Central memory CD8-positive, alpha-beta T cell (primary cell): ENCODE data around the gene CD300LB.
"Not testable (repeated sequence)": the region's sequence is repeated elsewhere in the genome, so short reads cannot be mapped to it uniquely, and the experiment has no call there.

Experiments
- ATAC-seq: fragments of 150-1000 bp; cut with Tn5 transposase; replicated peaks from 2 replicates; pipeline ENCODE4 v1.10.0; 2022; ENCODE audit warnings: mild to moderate bottlenecking, moderate FRiP score, moderate number of reproducible peaks; ENCODE audit not compliant: poor library complexity, severe bottlenecking; ENCODE audit errors: extremely low read depth
- DNase-seq, 2 donors: peaks; one replicate each; pipeline ENCODE4 v3.0.0; 2021; ENCODE audit warnings: low spot score in 2 of 2
- H3K27ac Mint-ChIP-seq: one replicate; pipeline ENCODE4 v1.8.0; 2022; ENCODE audit warnings: low read depth, mild to moderate bottlenecking, moderate library complexity, mixed read lengths
- H3K27me3 Mint-ChIP-seq: one replicate; pipeline ENCODE4 v1.8.0; 2022; ENCODE audit warnings: mixed read lengths
- H3K36me3 Mint-ChIP-seq: one replicate; pipeline ENCODE4 v1.8.0; 2022; ENCODE audit warnings: mild to moderate bottlenecking, moderate library complexity, mixed read lengths; ENCODE audit not compliant: insufficient read depth
- H3K4me1 Mint-ChIP-seq: one replicate; pipeline ENCODE4 v1.8.0; 2022; ENCODE audit warnings: mixed read lengths
- H3K4me3 Mint-ChIP-seq: one replicate; pipeline ENCODE4 v1.8.0; 2022; ENCODE audit warnings: mild to moderate bottlenecking, moderate library complexity, mixed read lengths
- H3K9me3 Mint-ChIP-seq: one replicate; pipeline ENCODE4 v1.8.0; 2022; ENCODE audit warnings: mixed read lengths

Gene CD300LB

DNA sequence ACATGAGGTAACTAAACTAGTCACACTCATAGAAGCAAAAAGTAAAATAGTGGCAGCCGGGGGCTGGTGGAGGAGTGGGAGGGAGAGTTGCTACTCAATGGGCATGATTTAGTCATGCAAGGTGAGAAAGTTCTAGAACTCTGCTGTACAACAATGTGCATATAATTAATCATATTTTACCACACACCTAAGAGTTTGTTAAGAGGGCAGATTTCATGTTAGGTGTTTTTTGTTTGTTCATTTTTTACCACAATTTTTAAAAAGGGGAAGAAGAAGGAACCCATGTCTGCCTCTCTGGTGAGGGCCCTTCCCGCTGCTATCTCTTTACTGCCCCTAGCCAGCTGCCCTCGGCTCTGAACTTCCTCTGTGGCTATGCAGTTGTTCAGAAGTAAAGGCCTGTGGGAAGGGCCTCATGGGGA is 11.2 kb downstream of the CD300LB start:
- peaks cover 14% of the 10 kb centered on the region for H3K4me1 Mint-ChIP-seq
- H3K36me3 Mint-ChIP-seq: peaks cover 2% of the 10 kb centered on the region
- DNase-seq: peak in 1 of 2 donors; percentile 4
- no peak overlapping the region for H3K4me3 Mint-ChIP-seq
- H3K27me3 Mint-ChIP-seq: peaks cover 67% of the 10 kb centered on the region
- no peaks in the 10 kb centered on the region for H3K9me3 Mint-ChIP-seq
- ATAC-seq: no peak
- H3K27ac Mint-ChIP-seq: no peak overlapping the region

- H3K36me3 Mint-ChIP-seq: peaks cover 14% of the 10 kb centered on the region
- not testable (repeated sequence) for DNase-seq, H3K27ac Mint-ChIP-seq, ATAC-seq, H3K4me3 Mint-ChIP-seq
- H3K9me3 Mint-ChIP-seq: peaks cover 11% of the 10 kb centered on the region
- H3K27me3 Mint-ChIP-seq: peaks cover 51% of the 10 kb centered on the region
- peaks cover 24% of the 10 kb centered on the region for H3K4me1 Mint-ChIP-seq
Measured at GRCh38 chr17:74518413-74518981, 12.8 kb downstream of the CD300LB start.

DNA sequence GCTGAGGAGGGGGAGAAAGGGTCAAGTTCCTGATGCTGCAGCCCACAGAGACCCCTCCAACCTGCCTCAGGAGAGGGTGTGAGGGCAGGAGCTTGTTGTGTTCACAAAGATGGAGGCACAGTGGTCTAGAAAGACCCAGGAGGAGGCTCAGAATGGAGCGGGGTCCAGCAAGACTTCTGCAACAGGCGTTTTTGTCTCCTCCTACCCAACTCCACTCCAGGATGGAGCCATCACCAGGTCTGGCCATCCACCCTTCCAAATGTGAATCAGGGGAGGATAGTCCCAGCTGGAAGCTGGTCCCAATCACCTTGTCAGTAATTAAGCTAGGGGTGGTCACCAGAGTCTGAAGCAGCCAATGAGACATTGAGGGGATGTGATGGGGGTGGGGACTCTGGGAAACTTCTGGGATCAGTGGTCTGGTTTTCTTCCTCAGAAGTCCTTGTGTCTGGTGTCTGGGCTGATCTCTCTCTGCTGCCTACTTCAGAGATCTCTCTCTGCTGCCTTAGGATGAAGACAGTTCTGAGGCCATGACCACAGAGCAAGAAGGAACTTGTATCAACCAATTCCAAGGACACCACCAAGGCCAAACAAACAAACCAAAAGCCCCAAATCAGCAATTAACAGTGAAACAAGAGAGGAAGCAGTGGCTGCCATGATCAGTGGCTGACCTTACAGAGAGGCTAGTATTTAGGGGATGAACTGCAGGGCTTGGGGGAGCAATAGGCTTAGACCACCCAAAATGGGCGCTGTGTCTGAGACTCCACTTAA is 14.5 kb downstream of the CD300LB start:
- peaks cover 21% of the 10 kb centered on the region for H3K4me1 Mint-ChIP-seq
- no peak overlapping the region for H3K27ac Mint-ChIP-seq
- no peak for ATAC-seq
- H3K4me3 Mint-ChIP-seq: no peak overlapping the region
- peaks cover 11% of the 10 kb centered on the region for H3K9me3 Mint-ChIP-seq
- H3K27me3 Mint-ChIP-seq: peaks cover 46% of the 10 kb centered on the region
- no peak for DNase-seq
- H3K36me3 Mint-ChIP-seq: peaks cover 16% of the 10 kb centered on the region

DNA sequence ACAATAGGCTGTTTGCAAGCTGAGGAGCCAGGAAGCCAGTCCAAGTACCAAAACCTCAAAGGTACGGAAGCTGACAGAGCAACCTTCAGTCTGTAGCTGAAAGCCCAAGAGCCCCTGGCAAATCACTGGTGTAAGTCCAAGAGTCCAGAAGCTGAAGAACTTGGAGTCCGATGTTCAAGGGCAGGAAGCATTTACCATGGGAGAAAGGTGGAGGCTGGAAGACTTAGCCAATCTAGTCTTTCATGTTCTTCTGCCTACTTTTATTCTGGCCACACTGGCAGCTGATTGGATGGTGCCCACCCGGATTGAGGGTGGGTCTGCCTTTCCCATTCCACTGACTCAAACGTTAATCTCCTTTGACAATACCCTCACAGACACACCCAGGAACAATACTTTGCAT is 15.3 kb downstream of the CD300LB start:
- no peak overlapping the region for H3K27ac Mint-ChIP-seq
- H3K4me3 Mint-ChIP-seq: no peak overlapping the region
- ATAC-seq (no peak), DNase-seq (peak in 1 of 2 donors; percentile 6)
- peaks cover 11% of the 10 kb centered on the region for H3K9me3 Mint-ChIP-seq
- H3K36me3 Mint-ChIP-seq: peaks cover 14% of the 10 kb centered on the region
- H3K27me3 Mint-ChIP-seq: peaks cover 46% of the 10 kb centered on the region
- peaks cover 13% of the 10 kb centered on the region for H3K4me1 Mint-ChIP-seq

DNA sequence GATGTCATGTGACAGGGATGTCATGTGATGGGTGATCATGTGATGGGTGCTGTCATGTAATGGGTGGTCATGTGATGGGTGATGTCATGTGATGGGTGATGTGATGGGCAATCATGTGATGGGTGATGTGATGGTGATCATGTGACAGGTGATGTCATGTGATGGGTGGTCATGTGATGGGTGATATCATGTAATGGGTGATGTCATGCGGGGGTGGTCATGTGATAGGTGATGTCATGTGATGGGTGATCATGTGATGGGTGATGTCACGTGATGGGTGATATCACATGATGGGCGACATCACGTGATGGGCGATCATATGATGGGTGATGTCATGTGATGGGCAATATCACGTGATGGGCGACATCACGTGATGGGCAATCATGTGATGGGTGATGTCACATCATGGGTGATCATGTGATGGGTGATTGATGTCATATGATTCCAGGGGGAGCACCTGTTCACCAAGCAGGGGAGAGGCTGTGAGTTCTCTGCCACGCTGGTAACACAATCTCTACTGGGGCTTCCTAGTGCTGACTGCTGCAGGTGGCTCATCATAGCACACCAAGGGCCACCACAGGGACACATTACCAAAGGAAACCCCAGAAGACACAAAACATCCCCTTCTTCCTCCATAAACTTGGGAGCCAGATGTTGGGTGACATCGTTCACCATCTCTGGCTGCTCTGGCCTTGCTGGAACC is 16.5 kb downstream of the CD300LB start:
- peaks cover 14% of the 10 kb centered on the region for H3K36me3 Mint-ChIP-seq
- peak overlapping the region; percentile 93 for H3K27ac Mint-ChIP-seq
- H3K4me3 Mint-ChIP-seq: peak overlapping the region; percentile 53
- DNase-seq (peak in 1 of 2 donors; percentile 19), ATAC-seq (no peak)
- H3K4me1 Mint-ChIP-seq: peaks cover 10% of the 10 kb centered on the region
- peaks cover 11% of the 10 kb centered on the region for H3K9me3 Mint-ChIP-seq
- H3K27me3 Mint-ChIP-seq: peaks cover 47% of the 10 kb centered on the region

DNA sequence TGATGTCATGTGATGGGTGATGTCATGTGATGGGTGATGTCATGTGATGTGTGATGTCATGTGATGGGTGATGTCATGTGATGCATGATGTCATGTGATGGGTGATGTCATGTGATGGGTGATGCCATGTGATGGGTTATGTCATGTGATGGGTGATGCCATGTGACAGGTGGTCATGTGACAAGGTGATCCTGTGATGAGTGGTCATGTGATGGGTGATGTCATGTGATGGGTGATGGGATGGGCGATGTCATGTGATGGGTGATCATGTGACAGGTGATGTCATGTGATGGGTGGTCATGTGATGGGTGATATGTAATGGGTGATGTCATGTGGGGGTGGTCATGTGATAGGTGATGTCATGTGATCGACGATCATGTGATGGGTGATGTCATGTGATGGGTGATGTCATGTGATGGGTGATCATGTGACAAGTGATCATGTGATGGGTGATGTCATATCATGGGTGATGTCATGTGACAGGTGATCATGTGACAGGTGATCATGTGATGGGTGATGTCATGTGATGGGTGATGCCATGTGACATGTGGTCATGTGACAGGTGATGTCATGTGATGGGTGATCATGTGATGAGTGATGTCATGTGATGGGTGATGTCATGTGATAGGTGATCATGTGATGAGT is 17.2 kb downstream of the CD300LB start:
- H3K27me3 Mint-ChIP-seq: peaks cover 43% of the 10 kb centered on the region
- H3K4me1 Mint-ChIP-seq: peaks cover 10% of the 10 kb centered on the region
- DNase-seq (peak; percentile 22 to 65), ATAC-seq (peak; percentile 57)
- H3K27ac Mint-ChIP-seq: peak overlapping the region; percentile 93
- H3K4me3 Mint-ChIP-seq: peak overlapping the region; percentile 53
- H3K9me3 Mint-ChIP-seq: peaks cover 11% of the 10 kb centered on the region
- peaks cover 14% of the 10 kb centered on the region for H3K36me3 Mint-ChIP-seq

DNA sequence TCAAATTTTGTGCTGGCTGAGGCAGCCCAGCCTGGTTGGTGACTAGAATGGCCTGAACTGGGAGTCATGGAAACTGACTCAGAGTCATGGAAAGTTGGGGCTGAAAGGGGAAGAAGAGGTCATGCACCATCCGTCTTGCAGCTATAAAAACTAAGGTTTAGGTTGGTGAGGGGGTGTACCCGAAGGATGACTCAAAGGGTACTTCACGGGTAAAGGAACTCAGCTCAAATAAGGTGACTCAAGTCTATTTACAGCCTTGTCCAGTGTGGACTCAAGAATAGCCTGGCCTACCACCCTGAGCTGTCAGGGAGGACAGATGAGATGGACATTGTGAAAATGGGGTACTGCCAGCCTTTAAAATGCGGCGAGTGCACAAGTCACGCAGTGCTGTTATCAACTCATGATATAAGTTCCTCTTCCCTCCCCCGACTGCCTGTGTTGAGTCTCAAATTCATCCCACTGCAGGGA is 18.6 kb downstream of the CD300LB start:
- Mint-ChIP-seq H3K36me3 (peaks cover 14% of the 10 kb centered on the region), H3K4me1 (peaks cover 10% of the 10 kb centered on the region), H3K9me3 (peaks cover 11% of the 10 kb centered on the region), H3K27me3 (peaks cover 38% of the 10 kb centered on the region), H3K27ac (no peak overlapping the region), H3K4me3 (no peak overlapping the region)
- ATAC-seq (no peak), DNase-seq (peak in 1 of 2 donors; percentile 9)

DNA sequence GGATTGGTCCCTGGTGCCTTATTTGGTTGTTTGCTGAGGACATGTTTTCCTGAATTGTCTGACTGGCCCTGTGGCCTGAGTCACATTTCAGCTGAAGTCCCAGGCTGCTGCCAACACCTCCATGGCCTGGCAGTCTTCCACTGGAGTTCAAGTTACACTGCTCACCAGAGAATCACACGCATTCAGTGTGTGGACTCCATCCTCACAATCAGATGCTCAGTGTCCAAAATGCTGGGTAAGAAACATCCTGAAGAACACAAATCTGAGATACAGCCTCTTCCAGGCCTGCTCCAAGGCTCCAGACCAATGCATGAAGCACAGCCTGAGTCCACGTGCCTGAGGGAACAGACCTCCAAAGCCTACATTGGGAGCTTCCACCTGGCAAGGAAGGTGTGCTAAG is 19.2 kb downstream of the CD300LB start:
- peaks cover 11% of the 10 kb centered on the region for H3K9me3 Mint-ChIP-seq
- H3K27me3 Mint-ChIP-seq: peaks cover 38% of the 10 kb centered on the region
- H3K27ac Mint-ChIP-seq: no peak overlapping the region
- ATAC-seq (no peak), DNase-seq (no peak)
- H3K4me1 Mint-ChIP-seq: peaks cover 10% of the 10 kb centered on the region
- peaks cover 14% of the 10 kb centered on the region for H3K36me3 Mint-ChIP-seq
- H3K4me3 Mint-ChIP-seq: no peak overlapping the region

DNA sequence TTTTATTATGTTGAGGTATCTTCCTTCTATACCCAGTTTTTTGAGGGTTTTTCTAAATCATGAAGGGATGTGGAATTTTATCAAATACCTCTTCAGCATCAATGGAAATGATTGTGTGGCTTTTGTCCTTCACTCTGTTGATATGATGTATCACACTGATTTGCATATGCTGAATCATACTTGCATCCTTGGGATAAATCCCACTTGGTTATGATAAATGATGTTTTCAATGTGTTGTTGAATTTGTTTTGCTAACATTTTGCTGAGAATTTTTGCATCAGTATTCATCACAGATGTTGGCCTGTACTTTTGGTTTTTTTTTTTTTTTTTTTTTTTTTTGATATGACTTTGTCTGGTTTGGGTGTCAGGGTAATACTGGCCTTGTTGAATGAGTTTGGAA is 23.1 kb downstream of the CD300LB start:
- DNase-seq (no peak), ATAC-seq (no peak)
- no peak overlapping the region for H3K4me3 Mint-ChIP-seq
- H3K36me3 Mint-ChIP-seq: peaks cover 2% of the 10 kb centered on the region
- H3K9me3 Mint-ChIP-seq: no peaks in the 10 kb centered on the region
- H3K27me3 Mint-ChIP-seq: peaks cover 29% of the 10 kb centered on the region
- H3K27ac Mint-ChIP-seq: no peak overlapping the region
- no peaks in the 10 kb centered on the region for H3K4me1 Mint-ChIP-seq

GRCh38 chr17:74503949-74504348 is 27.3 kb downstream of the CD300LB start:
- not testable (repeated sequence) for H3K4me1 Mint-ChIP-seq, DNase-seq, H3K27ac Mint-ChIP-seq, H3K9me3 Mint-ChIP-seq, ATAC-seq, H3K27me3 Mint-ChIP-seq, H3K36me3 Mint-ChIP-seq, H3K4me3 Mint-ChIP-seq

DNA sequence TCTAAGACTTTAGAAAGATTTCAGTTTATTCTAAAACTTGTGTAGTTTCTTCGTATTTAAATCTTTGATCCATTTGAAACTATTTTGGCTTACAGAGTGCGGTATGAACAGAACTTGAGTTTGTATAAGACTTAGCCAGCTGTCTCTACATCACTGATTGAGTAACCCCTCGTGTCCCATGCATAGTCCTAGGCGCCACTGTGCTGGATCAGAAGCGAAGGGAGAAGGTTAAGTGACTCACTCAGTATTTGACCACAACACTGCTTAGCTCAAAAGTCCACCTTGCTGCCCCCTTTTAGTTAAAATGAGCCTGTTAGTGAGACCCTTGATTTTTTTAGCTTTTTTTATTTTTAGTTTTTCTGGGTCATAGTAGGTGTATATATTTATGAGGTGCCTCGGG is 28.4 kb downstream of the CD300LB start:
- H3K9me3 Mint-ChIP-seq: no peaks in the 10 kb centered on the region
- no peaks in the 10 kb centered on the region for H3K27me3 Mint-ChIP-seq
- no peak for ATAC-seq
- no peak overlapping the region for H3K4me3 Mint-ChIP-seq
- H3K4me1 Mint-ChIP-seq: no peaks in the 10 kb centered on the region
- no peaks in the 10 kb centered on the region for H3K36me3 Mint-ChIP-seq
- no peak overlapping the region for H3K27ac Mint-ChIP-seq
- DNase-seq: no peak

GRCh38 chr17:74499992-74500391 is 31.3 kb downstream of the CD300LB start:
- no peaks in the 10 kb centered on the region for H3K9me3 Mint-ChIP-seq

More at GRCh38 chr17:74499992-74500391, 31.3 kb downstream of the CD300LB start:
- Mint-ChIP-seq H3K4me1 (no peaks in the 10 kb centered on the region), H3K27ac (no peak overlapping the region), H3K36me3 (no peaks in the 10 kb centered on the region), H3K27me3 (no peaks in the 10 kb centered on the region), H3K4me3 (no peak overlapping the region)
- DNase-seq (no peak), ATAC-seq (no peak)
